HepG2 (cell line): Measurements from ENCODE around the gene C10orf67. TPM values are rescaled to one million over a fixed set of nuclear protein-coding genes. Genes with fewer than 3 reads are reported as not detected.

Source experiments
- ATAC-seq: fragments of 200-7000 bp; cut with Tn5 transposase; 3 replicates; pipeline ENCODE4 v1.9.1; 2020; ENCODE audit warnings: mild to moderate bottlenecking, moderate library complexity
- BruUV-seq: library from RNA; stranded (reverse); fragments of 400-500 nt; replicated peaks from 2 replicates; lab custom pipeline; 2021; lab: Mats Ljungman, UMichigan
- CTCF ChIA-PET: fragments of 300-600 bp; formaldehyde crosslinking; extraction: SDS; loops from one replicate; lab custom pipeline; 2021; ENCODE audit warnings: low total read pairs, inconsistent platforms, low intra/inter-chr PET ratio; lab: Yijun Ruan, JAX
- POLR2A ChIA-PET: fragments of 350-600 bp; sonication (Branson Sonifier 250); formaldehyde crosslinking; loops from one replicate; lab custom pipeline; 2020; ENCODE audit warnings: antibody characterized with exemption, inconsistent platforms; lab: Yijun Ruan, JAX
- DNase-seq: peaks from one replicate; pipeline ENCODE4 v3.0.0-alpha.2; 2015; ENCODE audit warnings: low spot score
- FAIRE-seq: peaks from 3 replicates; lab custom pipeline; 2011; peaks lifted over from hg19 to GRCh38; lab: Jason Lieb, UNC
- H2AFZ ChIP-seq: one replicate; pipeline ENCODE4 v1.6.1; 2011; ENCODE audit warnings: low read length, inconsistent platforms
- H3K27ac ChIP-seq: fragments of 300-600 bp; 3 replicates; pipeline ENCODE4 v1.8.0; 2011; ENCODE audit warnings: mixed run types, mild to moderate bottlenecking, mixed read lengths, low read length, inconsistent platforms; ENCODE audit not compliant: insufficient read depth; ENCODE audit errors: extremely low read length
- H3K27me3 ChIP-seq, 2 experiments: fragments of 200-600 bp in 1 of 2; 2 replicates in 1 of 2; 3 replicates in 1 of 2; pipeline versions ENCODE4 v1.6.0 to v1.8.0; 2011; ENCODE audit warnings: low read length in 2 of 2, mild to moderate bottlenecking in 2 of 2, moderate library complexity in 2 of 2, inconsistent platforms in 1 of 2; ENCODE audit not compliant: insufficient read depth in 2 of 2, control insufficient read depth in 1 of 2
- H3K36me3 ChIP-seq, 2 experiments: fragments of 200-600 bp in 1 of 2; replicated peaks in 1 of 2; 2 replicates in 1 of 2; 3 replicates in 1 of 2; pipeline versions ENCODE4 v1.5.1 to v1.8.0; 2011; ENCODE audit warnings: low read length in 2 of 2, inconsistent platforms in 1 of 2; ENCODE audit not compliant: insufficient read depth in 2 of 2, control insufficient read depth in 1 of 2
- H3K4me1 ChIP-seq: 2 replicates; pipeline ENCODE4 v1.5.1; 2012; ENCODE audit warnings: low read length, inconsistent platforms; ENCODE audit not compliant: insufficient read depth
- H3K4me2 ChIP-seq: 2 replicates; pipeline ENCODE4 v1.6.0; 2011; ENCODE audit warnings: low read depth, low read length, inconsistent platforms
- H3K4me3 ChIP-seq, 3 experiments: fragments of 200-600 bp in 1 of 3; sonication (generic), shearing (Covaris generic) in 1 of 3; replicated peaks in 1 of 3; 2 replicates each; pipeline ENCODE4 v1.5.1; 2011 to 2016; ENCODE audit warnings: low read length in 3 of 3, inconsistent platforms in 2 of 3, low read depth in 2 of 3, mild to moderate bottlenecking in 2 of 3, control low read depth in 1 of 3, mixed read lengths in 1 of 3; ENCODE audit not compliant: insufficient read depth in 1 of 3
- H3K79me2 ChIP-seq: one replicate; pipeline ENCODE4 v1.6.1; 2011; ENCODE audit warnings: low read length, inconsistent platforms; ENCODE audit not compliant: insufficient read depth
- H3K9ac ChIP-seq: 2 replicates; pipeline ENCODE4 v1.6.0; 2011; ENCODE audit warnings: mild to moderate bottlenecking, low read depth, low read length, inconsistent platforms; ENCODE audit not compliant: insufficient read depth
- H3K9me3 ChIP-seq: 2 replicates; pipeline ENCODE4 v1.5.1; 2012; ENCODE audit warnings: mild to moderate bottlenecking, low read length
- H4K20me1 ChIP-seq: 2 replicates; pipeline ENCODE4 v1.6.0; 2011; ENCODE audit warnings: inconsistent platforms, mild to moderate bottlenecking, low read length, moderate library complexity; ENCODE audit not compliant: insufficient read depth
- CCDC6 ChIP-seq: sonication (generic); formaldehyde crosslinking; IDR thresholded peaks from 2 replicates; pipeline ENCODE4 v1.8.1; 2022; ENCODE audit warnings: mild to moderate bottlenecking, missing genetic modification reagents, moderate library complexity
- DRAP1 ChIP-seq: IDR thresholded peaks from 2 replicates; pipeline ENCODE4 v1.6.1; 2016; ENCODE audit warnings: missing genetic modification reagents, missing compliant biosample characterization
- HNRNPK ChIP-seq: fragments of 200-400 bp; formaldehyde crosslinking; IDR thresholded peaks from 2 replicates; pipeline ENCODE4 v1.6.1; 2018; ENCODE audit warnings: low read length, low read depth, moderate library complexity, mild to moderate bottlenecking; ENCODE audit not compliant: poor library complexity, severe bottlenecking
- HNRNPLL ChIP-seq: fragments of 200-400 bp; formaldehyde crosslinking; IDR thresholded peaks from 2 replicates; pipeline ENCODE4 v1.6.1; 2017; ENCODE audit warnings: mild to moderate bottlenecking, low read depth, low read length; ENCODE audit not compliant: poor library complexity, severe bottlenecking
- IRF9 ChIP-seq: sonication (generic); formaldehyde crosslinking; IDR thresholded peaks from 2 replicates; pipeline ENCODE4 v1.8.0; 2022; ENCODE audit warnings: missing genetic modification reagents, mild to moderate bottlenecking, borderline replicate concordance
- JDP2 ChIP-seq: sonication (generic); formaldehyde crosslinking; IDR thresholded peaks from 2 replicates; pipeline ENCODE4 v1.8.1; 2022; ENCODE audit warnings: missing genetic modification reagents, borderline replicate concordance
- SP1 ChIP-seq, 2 experiments: fragments of 450-650 bp in 1 of 2; sonication (generic) in 1 of 2; formaldehyde crosslinking in 1 of 2; IDR thresholded peaks; 2 replicates each; pipeline versions ENCODE4 v1.4.0 to v1.6.1; 2016 to 2020; ENCODE audit warnings: missing genetic modification reagents in 1 of 2
- TEAD2 ChIP-seq: sonication (generic); formaldehyde crosslinking; IDR thresholded peaks from 2 replicates; pipeline ENCODE4 v1.9.0; 2021; ENCODE audit warnings: missing genetic modification reagents
- WIZ ChIP-seq: sonication (generic); formaldehyde crosslinking; IDR thresholded peaks from 2 replicates; pipeline ENCODE4 v1.5.1; 2020; ENCODE audit warnings: mild to moderate bottlenecking, missing genetic modification reagents
- XBP1 ChIP-seq: sonication (generic); formaldehyde crosslinking; IDR thresholded peaks from 2 replicates; pipeline ENCODE4 v1.5.0; 2020; ENCODE audit warnings: missing genetic modification reagents
- ZHX2 ChIP-seq, 2 experiments: sonication (generic) in 1 of 2; formaldehyde crosslinking in 1 of 2; IDR thresholded peaks; 2 replicates each; pipeline versions ENCODE4 v1.6.1 to v1.9.0; 2014 to 2022; ENCODE audit warnings: antibody characterized with exemption in 1 of 2, borderline replicate concordance in 1 of 2, inconsistent platforms in 1 of 2, low read depth in 1 of 2, missing genetic modification reagents in 1 of 2
- ZNF12 ChIP-seq: sonication (generic); formaldehyde crosslinking; IDR thresholded peaks from 2 replicates; pipeline ENCODE4 v1.5.0; 2020; ENCODE audit warnings: missing genetic modification reagents
- ZNF746 ChIP-seq: sonication (generic); formaldehyde crosslinking; IDR thresholded peaks from 2 replicates; pipeline ENCODE4 v1.8.0; 2022; ENCODE audit warnings: mild to moderate bottlenecking, missing genetic modification reagents
- WGBS: methylation state at CpG from one replicate; pipeline ENCODE4 v1.1.6; 2017; ENCODE audit warnings: low lambda C conversion rate; 5-methylcytosine and 5-hydroxymethylcytosine counted together
- in situ Hi-C: cut with HindIII; loops from 2 replicates; pipeline ENCODE4 v1.10.0; 2017; ENCODE audit warnings: low pct_unique_long_range_greater_than_20kb; ENCODE audit not compliant: extremely low pct_ligation_motif_present
- intact Hi-C: fragments of 100-400 bp; cut with micrococcal nuclease; formaldehyde crosslinking; loops from one replicate; pipeline ENCODE4 v1.10.0; 2022; ENCODE audit not compliant: unreplicated experiment
- polyA plus RNA-seq, 8 experiments: library from polyadenylated mRNA; depleted of rRNA in 3 of 8; stranded (reverse) in 7 of 8; unstranded in 1 of 8; fragments of >200 nt; fragmentation: Illumina TruSeq in 4 of 8; extraction: Trizol in 4 of 8; gene quantifications; 2 replicates each; pipeline versions ENCODE4 v1.2.1 to v1.2.3, GENCODE V29; 2011 to 2016; ENCODE audit warnings: low read depth in 4 of 8, missing spikeins in 1 of 8, mixed read lengths in 1 of 8; ENCODE audit not compliant: insufficient read depth in 1 of 8
- total RNA-seq, 5 experiments: library from RNA; depleted of rRNA; stranded (reverse); fragments of >200 nt; fragmentation: Illumina TruSeq; extraction: Trizol; gene quantifications; 2 replicates each; pipeline ENCODE4 v1.2.3, GENCODE V29; 2016; ENCODE audit warnings: low read depth in 1 of 5
- TF ChIP-seq, protein P1 (sequence below): IDR thresholded peaks from 2 replicates; pipeline ENCODE4 v1.6.1; 2012; ENCODE audit warnings: low read depth, low read length, improper control_type of control experiment

C10orf67 gene
- total and polyA plus RNA-seq, 2 of the 13 experiments (the other 11 are each of a cell fraction or from before 2014, with no cell fraction given), result not detected

GRCh38 chr10:23370106-23370505 is 25.5 kb upstream of the C10orf67 start:
- 30% methylated on average over 3 of the region's 3 CpGs for WGBS
- DNase-seq (no peak), FAIRE-seq (no peak), ATAC-seq (no peak)
- ChIA-PET CTCF (no interaction called here), POLR2A (no interaction called here)
- H3K27me3 ChIP-seq, result no peaks in the 10 kb centered on the region
- no peak overlapping the region for H3K27ac ChIP-seq
- no peak overlapping the region for H3K4me3 ChIP-seq
- no peak overlapping the region for H2AFZ ChIP-seq
- no TSS peak for BruUV-seq
- intact Hi-C loops, result no loop called here
- in situ Hi-C loops, result no loop called here
- no peak overlapping the region for H3K9ac ChIP-seq
- no peaks in the 10 kb centered on the region for H3K4me1 ChIP-seq
- no peaks in the 10 kb centered on the region for H4K20me1 ChIP-seq
- H3K79me2 ChIP-seq, result no peaks in the 10 kb centered on the region
- H3K9me3 ChIP-seq, result no peaks in the 10 kb centered on the region
- H3K36me3 ChIP-seq, result no peaks in the 10 kb centered on the region
- H3K4me2 ChIP-seq, result no peak overlapping the region
- TF ChIP-seq ZHX2 (IDR thresholded peaks at IDR 0.05; ENCODE audit: low read depth) (no peak), ZHX2 (CRISPR knock-in tag; IDR thresholded peaks at IDR 0.05; ENCODE audit: borderline replicate concordance) (no peak), ZNF746 (CRISPR knock-in tag) (no peak), WIZ (CRISPR knock-in tag) (no peak), JDP2 (no peak), IRF9 (CRISPR knock-in tag) (no peak), ZNF12 (CRISPR knock-in tag) (no peak), TEAD2 (CRISPR knock-in tag) (no peak), HNRNPK (no peak), CCDC6 (no peak), HNRNPLL (no peak), XBP1 (CRISPR knock-in tag) (no peak), SP1 (IDR thresholded peaks at IDR 0.05) (no peak), SP1 (CRISPR knock-in tag; IDR thresholded peaks at IDR 0.05) (no peak), DRAP1 (CRISPR knock-in tag) (no peak)
- TF ChIP-seq, protein P1, sequence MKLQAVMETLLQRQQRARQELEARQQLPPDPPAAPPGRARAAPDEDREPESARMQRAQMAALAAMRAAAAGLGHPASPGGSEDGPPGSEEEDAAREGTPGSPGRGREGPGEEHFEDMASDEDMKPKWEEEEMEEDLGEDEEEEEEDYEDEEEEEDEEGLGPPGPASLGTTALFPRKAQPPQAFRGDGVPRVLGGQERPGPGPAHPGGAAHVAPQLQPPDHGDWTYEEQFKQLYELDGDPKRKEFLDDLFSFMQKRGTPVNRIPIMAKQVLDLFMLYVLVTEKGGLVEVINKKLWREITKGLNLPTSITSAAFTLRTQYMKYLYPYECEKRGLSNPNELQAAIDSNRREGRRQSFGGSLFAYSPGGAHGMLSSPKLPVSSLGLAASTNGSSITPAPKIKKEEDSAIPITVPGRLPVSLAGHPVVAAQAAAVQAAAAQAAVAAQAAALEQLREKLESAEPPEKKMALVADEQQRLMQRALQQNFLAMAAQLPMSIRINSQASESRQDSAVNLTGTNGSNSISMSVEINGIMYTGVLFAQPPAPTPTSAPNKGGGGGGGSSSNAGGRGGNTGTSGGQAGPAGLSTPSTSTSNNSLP, result no peak
